ENCODE measurements around the gene ZBTB2. TPM values are rescaled to one million over a fixed set of nuclear protein-coding genes. Genes with fewer than 3 reads are reported as not detected.

Gene ZBTB2
- total RNA-seq, 1 experiment from 2014 or later, result 16.2 TPM

GRCh38 chr6:151428093-151428735 lies 36.9 kb upstream of the ZBTB2 start:
- BruUV-seq (replicated peaks), result no TSS peak
- CTCF ChIA-PET, result no interaction called here
- in situ Hi-C loops (cut with HindIII; ENCODE audit: low pct_unique_long_range_greater_than_20kb, low sequenced_read_pairs), result no loop called here

GRCh38 chr6:151425561-151425960 lies 34.2 kb upstream of the ZBTB2 start:
- no peak overlapping the region for H3K27ac ChIP-seq (ENCODE audit: low read length)
- BruUV-seq (replicated peaks), result no TSS peak
- no peaks in the 10 kb centered on the region for H3K9me3 ChIP-seq (ENCODE audit: control insufficient read depth, insufficient read depth, low read depth, low read length)
- intact Hi-C loops (cut with micrococcal nuclease; ENCODE audit: unreplicated experiment) (no loop called here), in situ Hi-C loops (cut with HindIII; ENCODE audit: low pct_unique_long_range_greater_than_20kb, low sequenced_read_pairs) (no loop called here)
- ChIA-PET POLR2A (no interaction called here), CTCF (no interaction called here)
- TF ChIP-seq SIN3A (IDR thresholded peaks at IDR 0.05; ENCODE audit: borderline replicate concordance, insufficient read depth, low read depth, low read length) (no peak), REST (IDR thresholded peaks at IDR 0.05; ENCODE audit: insufficient read depth in 1 of 2, low read depth in 2 of 2, low read length in 1 of 2) (no peak), POLR2AphosphoS5 (IDR thresholded peaks at IDR 0.05; ENCODE audit: low read depth, low read length) (no peak), TCF7L2 (IDR thresholded peaks at IDR 0.05; ENCODE audit: low read depth, low read length) (no peak), CTCF (IDR thresholded peaks at IDR 0.05) (no peak)
- H3K36me3 ChIP-seq (ENCODE audit: control insufficient read depth, insufficient read depth, low read length), result peaks cover 28% of the 10 kb centered on the region
- H3K27me3 ChIP-seq (ENCODE audit: control insufficient read depth, insufficient read depth, low read length), result no peaks in the 10 kb centered on the region
- H3K4me3 ChIP-seq (ENCODE audit: low read depth in 2 of 2, low read length in 2 of 2), result no peak overlapping the region
- H3K4me1 ChIP-seq (ENCODE audit: control insufficient read depth, insufficient read depth, low read length), result no peaks in the 10 kb centered on the region
- peak; percentile 84 for ATAC-seq
- DNase-seq (ENCODE audit: low read depth, low spot score), result no peak

More at GRCh38 chr6:151428093-151428735, 36.9 kb upstream of the ZBTB2 start:
- H3K36me3 ChIP-seq (ENCODE audit: control insufficient read depth, insufficient read depth, low read length), result peaks cover 20% of the 10 kb centered on the region
- no peaks in the 10 kb centered on the region for H3K4me1 ChIP-seq (ENCODE audit: control insufficient read depth, insufficient read depth, low read length)
- POLR2A ChIA-PET, result interaction anchor here (0.7 kb wide), 1 partner anchor 521 kb away, joined by 4 read pairs; no protein-coding TSS in a partner anchor
- H3K27ac ChIP-seq (ENCODE audit: low read length), result no peak overlapping the region
- TF ChIP-seq SIN3A (IDR thresholded peaks at IDR 0.05; ENCODE audit: borderline replicate concordance, insufficient read depth, low read depth, low read length) (no peak), POLR2AphosphoS5 (IDR thresholded peaks at IDR 0.05; ENCODE audit: low read depth, low read length) (no peak), REST (IDR thresholded peaks at IDR 0.05; ENCODE audit: insufficient read depth in 1 of 2, low read depth in 2 of 2, low read length in 1 of 2) (no peak), CTCF (IDR thresholded peaks at IDR 0.05) (no peak), TCF7L2 (IDR thresholded peaks at IDR 0.05; ENCODE audit: low read depth, low read length) (no peak)
- H3K4me3 ChIP-seq (ENCODE audit: low read depth in 2 of 2, low read length in 2 of 2), result no peak overlapping the region
- no peak for ATAC-seq
- intact Hi-C loops (cut with micrococcal nuclease; ENCODE audit: unreplicated experiment), result no loop called here
- DNase-seq (ENCODE audit: low read depth, low spot score), result no peak
- H3K9me3 ChIP-seq (ENCODE audit: control insufficient read depth, insufficient read depth, low read depth, low read length), result no peaks in the 10 kb centered on the region
- H3K27me3 ChIP-seq (ENCODE audit: control insufficient read depth, insufficient read depth, low read length), result no peaks in the 10 kb centered on the region
